ENCODE data around the gene ARHGEF17.

The ARHGEF17 gene

DNA sequence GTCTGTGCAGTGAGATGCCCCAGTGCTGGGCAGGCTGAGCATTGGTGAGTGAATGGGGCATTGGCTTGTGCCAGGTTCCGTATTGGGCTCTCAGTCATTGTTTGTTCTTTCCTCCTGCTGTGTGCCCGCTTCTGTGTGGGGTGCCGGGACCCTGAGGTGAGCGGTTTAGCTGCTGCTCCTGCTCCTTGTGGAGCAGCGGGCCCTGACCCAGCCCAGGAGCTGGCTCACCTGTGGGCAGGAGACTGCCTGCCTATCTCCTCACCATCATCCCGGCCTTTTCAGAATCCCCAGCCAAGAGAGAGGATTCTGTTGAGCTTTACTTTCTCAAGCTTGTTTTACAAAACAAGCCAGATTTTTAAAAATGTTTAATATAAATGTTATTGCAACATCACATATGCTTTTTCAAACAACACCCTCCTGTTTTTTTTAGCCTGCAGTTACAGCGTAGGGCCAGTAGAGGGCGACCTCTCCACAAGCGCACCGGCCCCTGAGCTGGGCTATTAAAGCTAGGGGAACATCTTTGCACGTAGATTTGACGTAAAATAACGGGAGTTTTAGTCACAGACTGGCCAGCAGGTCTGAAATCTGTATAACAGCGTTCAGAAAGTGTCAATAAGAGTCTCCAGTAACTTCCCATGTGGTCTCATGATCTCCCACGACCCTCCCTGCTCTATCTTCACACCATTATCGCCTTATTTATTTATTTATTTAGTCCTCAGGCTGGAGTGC lies 43.0 kb downstream of the ARHGEF17 start:
- DNase-seq (ENCODE audit: low read depth in 2 of 2, low spot score in 1 of 2) = peak in 1 of 2 donors; percentile 40

DNA sequence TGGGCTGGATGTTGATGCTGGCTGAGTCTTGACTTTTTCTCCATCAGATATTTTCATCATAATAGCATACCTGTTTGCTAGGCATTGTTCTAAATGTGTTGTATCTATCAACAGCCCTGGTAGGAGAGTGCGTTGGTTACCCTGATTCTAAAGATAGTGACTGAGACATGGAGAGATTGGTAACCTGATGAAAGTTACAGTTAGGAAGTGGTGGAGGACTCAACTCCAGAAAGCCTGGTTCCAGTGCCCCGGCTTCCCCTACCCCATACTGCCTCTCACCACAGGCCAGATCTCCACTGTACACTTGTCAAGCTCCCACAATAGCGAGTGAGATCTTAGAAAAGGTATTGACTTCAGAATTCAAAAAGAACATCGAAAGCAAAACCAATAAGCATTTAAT lies 45.3 kb downstream of the ARHGEF17 start:
- no peak for DNase-seq (ENCODE audit: low read depth in 2 of 2, low spot score in 1 of 2)

DNA sequence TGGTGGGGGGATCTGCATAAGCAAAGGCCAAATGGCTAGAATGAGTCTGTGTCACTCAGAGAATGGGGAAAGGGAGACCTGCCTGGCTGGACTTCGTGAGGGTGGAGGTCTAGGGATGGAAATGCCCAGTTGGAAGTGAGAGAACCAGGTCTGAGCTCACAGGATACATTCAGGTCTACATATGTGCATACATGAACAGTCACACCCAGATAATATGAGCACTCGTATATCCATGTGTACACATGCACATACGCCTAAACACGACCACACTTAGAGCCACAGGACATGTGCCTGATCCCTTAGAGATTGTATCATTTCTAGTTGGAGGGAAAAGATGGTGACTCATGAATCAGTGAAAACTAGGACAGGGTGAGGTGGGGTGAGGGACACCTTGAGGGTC lies 47.0 kb downstream of the ARHGEF17 start:
- DNase-seq (ENCODE audit: low read depth in 2 of 2, low spot score in 1 of 2) = no peak

DNA sequence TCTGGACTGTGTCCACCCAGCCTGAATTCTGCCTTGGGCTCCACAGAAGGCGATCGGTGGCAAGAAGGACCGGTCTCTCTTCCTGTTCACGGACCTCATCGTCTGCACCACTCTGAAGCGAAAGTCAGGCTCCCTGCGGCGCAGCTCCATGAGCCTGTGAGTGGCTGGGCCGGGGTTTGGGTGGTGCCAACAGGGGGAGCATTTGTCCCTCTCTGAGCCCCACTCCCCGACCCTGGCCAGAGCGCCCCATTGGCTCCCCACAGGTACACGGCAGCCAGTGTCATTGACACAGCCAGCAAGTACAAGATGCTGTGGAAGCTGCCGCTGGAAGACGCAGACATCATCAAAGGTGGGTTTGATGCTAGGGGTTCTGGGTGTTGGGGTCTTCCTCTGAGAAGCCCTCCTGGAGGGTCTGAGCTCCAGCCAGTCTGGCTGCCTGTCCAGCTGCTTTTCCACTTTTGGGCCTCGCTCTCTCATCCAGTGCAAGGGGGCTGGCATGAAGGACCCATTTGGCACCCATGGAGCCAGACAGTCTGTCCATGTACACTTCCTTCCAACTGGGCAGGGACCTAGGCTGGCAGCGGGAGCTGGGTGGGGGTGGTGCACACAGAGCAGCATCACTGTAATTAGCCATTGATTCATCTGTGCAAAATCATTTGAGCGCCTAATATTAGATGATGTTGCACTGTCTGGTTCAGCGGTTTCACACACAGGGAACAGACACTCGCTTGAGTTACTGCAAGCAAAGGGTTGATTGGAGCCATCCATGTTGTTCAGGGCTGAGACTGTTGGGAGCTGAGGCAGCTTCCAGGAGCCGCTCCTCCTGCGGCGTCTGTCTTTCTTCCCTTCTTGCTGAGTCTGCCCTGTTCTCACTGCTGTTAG lies 49.1 kb downstream of the ARHGEF17 start:
- no peak for DNase-seq (ENCODE audit: low read depth in 2 of 2, low spot score in 1 of 2)

DNA sequence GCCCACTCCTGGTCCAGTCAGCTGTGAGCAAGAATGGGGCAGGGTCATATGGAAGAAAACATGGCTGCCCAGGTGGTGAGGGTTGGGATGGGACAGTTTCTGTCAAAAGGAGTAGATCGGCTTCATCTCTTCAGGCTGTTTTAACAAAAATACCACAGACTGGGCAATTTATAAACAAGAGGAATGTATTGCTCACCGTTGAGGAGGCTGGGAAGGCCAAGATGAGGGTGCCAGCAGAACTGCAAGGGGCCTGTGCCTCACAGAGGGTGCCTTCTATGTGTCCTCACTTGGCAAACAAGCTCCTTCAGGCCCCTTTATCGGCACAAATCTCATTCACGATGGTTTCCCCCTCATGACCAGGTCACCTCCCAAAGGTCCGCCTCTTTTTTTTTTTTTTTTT lies 50.0 kb downstream of the ARHGEF17 start:
- no peak for DNase-seq (ENCODE audit: low read depth in 2 of 2, low spot score in 1 of 2)

DNA sequence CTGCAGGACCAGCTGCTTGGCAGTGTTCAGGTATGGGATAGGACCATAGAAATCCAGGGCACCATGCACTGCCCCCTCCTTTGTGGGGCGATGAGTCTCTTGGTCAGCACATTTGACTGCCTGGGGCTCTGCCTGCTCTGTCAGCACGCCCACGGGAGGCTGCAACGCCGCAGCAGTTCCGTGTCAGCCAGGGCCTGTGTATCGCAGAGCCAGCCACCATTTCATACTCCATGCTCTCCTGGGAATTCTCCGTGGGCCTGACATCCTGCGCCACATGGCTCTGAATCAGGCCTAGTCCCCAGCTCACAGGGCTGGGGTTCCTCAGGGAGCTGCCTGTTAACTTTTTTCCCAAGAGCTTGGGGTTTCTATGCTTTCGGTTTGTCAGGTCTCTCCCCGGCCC lies 51.3 kb downstream of the ARHGEF17 start:
- DNase-seq (ENCODE audit: low read depth in 2 of 2, low spot score in 1 of 2) = no peak

DNA sequence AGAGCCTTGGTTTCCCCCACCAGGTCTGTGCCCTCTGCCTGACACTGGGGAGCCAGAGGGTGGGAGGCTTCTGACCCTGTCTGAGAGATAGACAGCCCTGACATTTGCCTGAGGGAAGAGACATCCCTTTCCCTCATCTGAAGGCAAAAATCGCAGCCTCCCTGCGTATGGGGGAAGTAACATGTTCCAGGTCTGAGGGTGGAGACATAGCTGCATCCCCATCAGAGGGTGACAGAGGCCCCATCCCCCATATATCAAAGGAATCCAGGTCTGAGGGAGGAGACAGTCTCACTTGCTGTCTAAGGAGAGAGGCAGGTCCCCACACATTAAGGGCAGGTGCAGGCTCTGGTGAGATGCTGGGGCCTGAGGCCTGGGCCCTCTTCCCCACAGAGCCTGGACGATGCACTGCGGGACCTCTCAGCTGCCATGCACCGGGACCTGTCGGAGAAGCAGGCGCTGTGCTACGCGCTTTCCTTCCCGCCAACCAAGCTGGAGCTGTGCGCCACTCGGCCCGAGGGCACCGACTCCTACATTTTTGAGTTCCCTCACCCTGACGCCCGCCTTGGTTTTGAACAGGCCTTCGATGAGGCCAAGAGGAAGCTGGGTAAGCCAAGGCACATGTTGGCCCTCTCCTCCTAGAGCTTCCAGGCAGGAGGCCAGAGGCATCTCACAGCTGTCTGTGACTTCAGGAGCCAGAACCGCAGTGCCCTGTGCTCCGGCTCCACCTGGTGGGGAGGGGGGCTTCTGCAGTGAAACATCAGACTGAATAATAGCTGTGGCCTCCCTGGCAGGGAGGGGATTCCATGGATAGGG lies 52.1 kb downstream of the ARHGEF17 start:
- no peak for DNase-seq (ENCODE audit: low read depth in 2 of 2, low spot score in 1 of 2)

DNA sequence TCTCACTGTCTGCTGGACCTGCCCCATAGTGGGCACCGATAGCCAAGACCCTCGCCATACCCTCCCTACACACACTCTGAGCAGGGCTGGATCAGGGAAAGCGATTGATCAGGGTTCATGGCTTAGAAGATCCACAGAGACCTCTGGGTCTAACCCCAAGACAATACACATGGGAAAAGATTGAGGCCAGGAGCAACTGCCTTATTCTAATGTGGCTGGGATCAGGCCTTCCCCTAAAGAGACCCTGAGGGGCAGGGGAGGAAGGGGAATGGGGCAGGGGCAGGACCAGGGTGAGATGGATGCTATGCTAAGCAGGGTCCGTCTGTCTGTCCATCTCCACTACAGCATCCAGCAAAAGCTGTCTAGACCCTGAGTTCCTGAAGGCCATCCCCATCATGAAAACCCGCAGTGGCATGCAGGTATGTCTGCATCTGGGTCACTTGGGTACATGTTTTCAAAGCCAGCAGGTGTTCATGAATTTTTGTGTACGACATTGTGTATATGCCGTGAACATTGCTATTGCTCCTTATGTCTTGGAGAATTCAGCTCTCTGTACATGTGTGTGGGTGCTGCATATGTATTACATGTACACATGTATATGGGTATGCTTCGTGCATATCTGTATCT lies 52.8 kb downstream of the ARHGEF17 start:
- no peak for DNase-seq (ENCODE audit: low read depth in 2 of 2, low spot score in 1 of 2)

DNA sequence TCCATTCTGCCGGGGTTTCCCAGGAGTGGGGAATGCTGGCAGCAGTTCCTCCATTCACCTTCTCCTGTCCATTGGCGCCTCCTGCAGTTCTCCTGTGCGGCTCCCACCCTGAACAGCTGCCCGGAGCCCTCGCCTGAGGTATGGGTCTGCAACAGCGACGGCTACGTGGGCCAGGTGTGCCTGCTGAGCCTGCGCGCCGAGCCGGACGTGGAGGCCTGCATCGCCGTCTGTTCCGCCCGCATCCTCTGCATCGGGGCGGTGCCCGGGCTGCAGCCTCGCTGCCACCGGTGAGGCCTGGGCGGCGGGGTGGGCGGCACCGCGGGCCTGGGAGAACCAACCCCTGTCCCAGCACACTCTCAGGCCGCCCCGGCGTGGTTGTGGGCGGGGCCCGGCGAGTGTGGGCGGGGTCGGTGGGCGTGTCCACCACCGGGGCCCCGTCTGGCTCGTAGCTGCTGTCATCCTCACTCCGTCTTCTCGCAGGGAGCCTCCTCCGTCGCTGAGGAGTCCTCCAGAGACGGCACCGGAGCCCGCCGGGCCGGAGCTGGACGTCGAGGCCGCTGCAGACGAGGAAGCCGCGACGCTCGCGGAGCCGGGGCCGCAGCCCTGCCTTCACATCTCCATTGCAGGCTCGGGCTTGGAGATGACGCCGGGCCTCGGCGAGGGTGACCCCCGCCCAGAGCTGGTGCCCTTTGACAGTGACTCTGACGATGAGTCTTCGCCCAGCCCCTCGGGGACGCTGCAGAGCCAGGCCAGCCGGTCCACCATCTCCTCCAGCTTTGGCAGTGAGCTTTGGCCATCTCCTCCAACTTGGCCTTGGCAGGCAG lies 54.1 kb downstream of the ARHGEF17 start:
- no peak for DNase-seq (ENCODE audit: low read depth in 2 of 2, low spot score in 1 of 2)

DNA sequence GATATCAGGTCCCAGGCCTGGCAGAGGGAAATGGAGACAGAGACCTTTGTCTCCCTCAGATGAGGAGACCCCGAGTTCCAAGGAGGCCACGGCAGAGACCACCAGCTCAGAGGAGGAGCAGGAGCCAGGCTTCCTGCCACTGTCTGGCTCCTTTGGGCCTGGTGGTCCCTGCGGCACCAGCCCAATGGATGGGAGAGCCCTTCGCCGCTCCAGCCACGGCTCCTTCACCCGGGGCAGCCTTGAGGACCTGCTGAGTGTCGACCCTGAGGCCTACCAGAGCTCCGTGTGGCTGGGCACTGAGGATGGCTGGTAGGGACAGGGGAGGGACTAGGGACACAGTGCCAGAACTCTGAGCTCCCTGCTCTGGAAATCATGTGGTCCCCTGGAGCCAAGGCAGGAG lies 55.1 kb downstream of the ARHGEF17 start:
- no peak for DNase-seq (ENCODE audit: low read depth in 2 of 2, low spot score in 1 of 2)

DNA sequence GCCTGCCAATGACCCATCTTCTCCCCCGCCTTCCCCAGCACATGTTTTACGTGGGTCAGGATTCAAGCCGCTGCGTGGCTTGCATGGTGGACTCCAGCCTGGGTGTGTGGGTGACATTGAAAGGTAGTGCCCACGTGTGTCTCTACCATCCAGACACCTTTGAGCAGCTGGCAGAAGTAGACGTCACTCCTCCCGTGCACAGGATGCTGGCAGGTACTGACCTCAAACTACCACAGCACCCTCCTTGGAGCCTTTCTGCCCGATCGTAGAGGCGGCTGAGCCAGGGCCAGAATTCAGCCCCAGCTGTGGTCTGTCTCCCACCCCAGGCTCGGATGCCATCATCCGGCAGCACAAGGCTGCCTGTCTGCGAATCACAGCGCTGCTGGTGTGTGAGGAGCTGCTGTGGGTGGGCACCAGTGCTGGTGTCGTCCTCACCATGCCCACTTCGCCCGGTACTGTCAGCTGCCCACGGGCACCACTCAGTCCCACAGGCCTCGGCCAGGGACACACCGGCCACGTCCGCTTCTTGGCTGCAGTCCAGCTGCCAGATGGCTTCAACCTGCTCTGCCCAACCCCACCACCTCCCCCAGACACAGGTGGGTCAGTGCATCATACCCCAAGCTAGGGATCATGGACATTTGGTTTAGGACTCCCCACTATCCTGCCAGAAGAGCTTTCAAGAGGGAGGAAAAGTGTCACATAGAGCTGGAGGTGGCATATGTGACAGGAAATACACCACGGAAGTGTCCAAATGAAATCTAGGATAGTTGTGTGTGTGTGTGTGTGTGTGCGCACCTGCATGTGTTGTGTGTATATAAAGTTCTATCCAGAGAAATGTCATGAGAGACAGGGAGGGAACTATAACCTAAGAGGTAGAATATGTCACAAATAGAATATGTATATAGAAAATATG lies 57.5 kb downstream of the ARHGEF17 start:
- DNase-seq (ENCODE audit: low read depth in 2 of 2, low spot score in 1 of 2) = no peak

DNA sequence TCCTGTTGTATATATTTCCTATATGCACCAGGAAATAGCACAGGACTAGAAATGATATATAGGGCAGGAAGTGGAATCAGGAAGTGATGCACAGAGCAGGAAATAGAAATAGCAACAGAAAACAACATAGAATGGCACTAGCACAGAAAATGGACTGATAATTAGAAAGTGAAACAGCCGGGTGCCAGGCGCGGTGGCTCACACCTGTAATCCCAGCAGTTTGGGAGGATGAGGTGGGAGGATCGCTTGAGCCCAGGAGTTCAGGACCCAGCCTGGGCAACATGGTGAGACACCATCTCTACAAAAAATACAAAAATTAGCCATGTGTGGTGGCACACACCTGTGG lies 58.2 kb downstream of the ARHGEF17 start:
- DNase-seq (ENCODE audit: low read depth in 2 of 2, low spot score in 1 of 2) = no peak

DNA sequence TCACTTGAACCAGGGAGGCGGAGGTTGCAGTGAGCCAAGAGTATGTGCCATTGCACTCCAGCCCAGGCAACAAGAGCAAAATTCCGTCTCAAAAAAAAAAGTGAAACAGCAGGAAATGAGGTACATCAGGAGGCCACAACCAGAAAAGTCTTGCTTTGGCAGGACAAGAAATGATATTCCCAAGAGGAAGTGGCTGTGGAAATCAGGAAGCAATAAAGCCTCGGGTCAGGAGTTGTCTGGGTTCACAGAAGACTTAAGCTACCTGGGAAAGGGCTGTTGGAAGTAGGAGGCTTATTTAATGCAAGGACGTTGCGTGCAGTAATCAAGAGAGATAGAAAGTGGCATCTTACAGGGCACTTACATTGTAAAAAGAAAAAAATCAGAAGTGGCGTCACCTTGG lies 58.9 kb downstream of the ARHGEF17 start:
- DNase-seq (ENCODE audit: low read depth in 2 of 2, low spot score in 1 of 2) = no peak

DNA sequence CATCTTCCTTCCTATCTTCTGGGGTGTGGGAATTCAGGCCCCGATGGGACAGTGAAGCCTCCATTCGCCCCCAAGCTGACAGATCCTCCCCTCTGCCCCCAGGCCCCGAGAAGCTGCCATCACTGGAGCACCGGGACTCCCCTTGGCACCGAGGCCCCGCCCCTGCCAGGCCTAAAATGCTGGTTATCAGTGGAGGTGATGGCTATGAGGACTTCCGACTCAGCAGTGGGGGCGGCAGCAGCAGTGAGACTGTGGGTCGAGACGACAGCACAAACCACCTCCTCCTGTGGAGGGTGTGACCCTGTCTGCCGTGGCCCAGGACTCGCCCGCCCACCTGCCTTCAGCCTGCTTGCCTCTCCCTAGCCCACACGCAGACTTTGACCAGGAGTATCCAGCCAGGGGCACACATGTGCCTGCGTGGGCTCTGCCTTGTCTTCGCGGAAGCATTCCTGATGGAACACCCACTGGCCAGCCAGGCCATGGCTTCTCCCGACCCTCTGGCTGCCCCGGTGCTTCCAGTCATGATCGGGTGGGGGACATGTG lies 59.5 kb downstream of the ARHGEF17 start:
- no peak for DNase-seq (ENCODE audit: low read depth in 2 of 2, low spot score in 1 of 2)

DNA sequence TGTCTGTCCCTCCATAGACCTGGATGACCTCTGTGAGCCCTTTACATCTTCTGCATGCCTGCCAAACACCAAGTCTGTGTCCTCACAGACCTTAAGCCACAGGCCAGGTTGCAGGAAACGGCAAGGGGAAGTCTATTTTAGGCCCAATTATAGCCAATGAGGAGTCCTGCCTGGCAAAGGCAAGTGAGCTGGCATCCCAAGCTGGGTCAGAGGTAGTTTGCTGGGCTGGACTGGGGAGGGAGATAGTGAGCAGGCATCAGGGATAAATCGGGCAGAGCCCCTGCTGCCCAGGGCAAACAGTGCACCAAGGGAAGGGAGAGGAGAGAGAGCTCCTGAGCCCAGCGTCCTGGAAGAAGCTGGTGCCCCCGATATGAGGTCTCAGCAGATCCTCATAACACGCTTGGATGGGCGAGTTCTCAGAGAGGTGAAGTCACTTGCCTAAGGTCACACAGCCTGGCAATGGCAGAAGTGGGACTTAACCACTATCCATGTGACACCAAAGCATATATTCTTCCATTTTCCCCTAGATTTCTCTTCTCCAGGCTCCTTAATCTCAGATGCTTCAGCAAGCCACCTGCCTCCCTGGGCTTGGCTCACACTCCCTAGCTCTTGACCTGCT lies 64.4 kb downstream of the ARHGEF17 start:
- no peak for DNase-seq (ENCODE audit: low read depth in 2 of 2, low spot score in 1 of 2)

DNA sequence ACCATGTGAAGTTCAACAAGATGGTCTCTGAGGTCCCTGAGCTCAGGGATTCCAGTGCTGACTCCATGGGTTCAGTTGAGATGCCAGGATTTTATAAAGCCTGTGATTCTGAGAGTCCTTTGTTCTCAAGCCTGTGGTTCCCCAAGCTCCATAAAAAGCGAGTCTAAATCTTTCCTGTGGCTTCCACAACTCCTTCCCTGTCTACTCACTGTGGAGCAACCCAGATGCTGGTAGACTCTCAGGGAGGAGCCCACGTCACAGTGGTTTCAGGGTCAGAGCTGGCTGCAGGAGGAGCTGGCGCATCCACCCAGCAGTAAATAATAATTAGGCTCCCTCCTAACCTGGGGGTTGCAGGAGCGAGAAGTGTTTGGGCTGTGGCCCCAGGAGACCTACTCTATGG lies 66.1 kb downstream of the ARHGEF17 start:
- no peak for DNase-seq (ENCODE audit: low read depth in 2 of 2, low spot score in 1 of 2)

DNA sequence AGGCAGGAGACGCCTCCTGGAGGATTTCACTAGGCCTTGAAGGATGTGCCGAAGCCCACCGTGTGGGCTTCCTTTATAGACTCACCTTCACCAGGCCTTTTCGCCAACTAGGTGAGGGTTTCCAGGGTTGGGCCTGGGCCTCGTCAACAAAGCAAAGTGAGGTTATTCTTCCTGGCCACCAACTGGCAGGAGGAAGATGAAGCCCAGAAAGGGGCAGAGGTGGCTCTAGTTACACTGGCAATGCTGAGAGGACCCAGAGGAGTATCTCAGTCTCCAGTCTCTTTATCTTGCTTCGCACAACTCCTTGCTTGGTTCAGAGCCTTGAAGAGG lies 67.7 kb downstream of the ARHGEF17 start:
- no peak for DNase-seq (ENCODE audit: low read depth in 2 of 2, low spot score in 1 of 2)

DNA sequence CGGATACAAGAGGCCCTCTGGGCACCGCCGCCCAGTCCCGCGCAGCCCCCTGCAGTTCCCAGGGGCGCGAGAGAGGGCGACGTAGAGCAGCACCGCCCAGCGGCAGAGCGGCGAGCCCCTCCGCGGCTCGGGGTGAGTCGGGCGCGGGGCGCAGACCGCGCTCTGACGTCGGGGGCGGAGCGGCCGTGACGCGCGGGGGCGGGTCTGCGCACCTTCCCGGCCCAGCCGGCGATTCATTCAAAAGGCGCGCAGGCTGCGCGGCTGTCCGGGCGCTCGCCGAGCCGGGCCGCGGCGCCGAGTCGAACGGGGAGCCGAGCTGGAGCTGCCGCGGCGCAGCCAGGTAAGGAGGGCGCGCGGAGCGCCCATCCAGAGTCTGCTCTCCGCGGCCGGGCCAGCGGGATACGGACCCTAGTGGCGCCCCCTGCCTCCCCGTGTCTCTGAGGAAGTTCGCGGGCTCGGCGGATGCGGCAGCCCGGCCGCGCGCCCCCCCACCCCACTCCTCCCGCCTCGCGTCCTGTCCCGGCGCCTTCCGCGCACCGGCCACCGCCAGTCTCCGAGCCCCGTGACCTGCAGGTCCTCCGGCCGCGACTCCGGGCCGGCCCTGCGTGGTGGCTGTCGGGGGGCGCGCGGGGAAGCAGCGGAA lies 68.2 kb downstream of the ARHGEF17 start, which contains the start of gene RELT:
TSS of gene RELT (plus strand) at position 240 of the 643 bp plus-strand sequence. CDS start 12,738 bp downstream, outside the sequence.
- peak; percentile 86 to 87 for DNase-seq (ENCODE audit: low read depth in 2 of 2, low spot score in 1 of 2)
